ENCODE data around the gene PSMC1.

GRCh38 chr14:90253826-90254225 lies 2.5 kb upstream of the PSMC1 start:
- TF ChIP-seq CTCF (IDR thresholded peaks at IDR 0.05; ENCODE audit: poor library complexity, severe bottlenecking) (no peak), RAD21 (conservative IDR thresholded peaks at IDR 0.05) (no peak)
